ENCODE data around the gene NF2. TPM values are rescaled to one million over a fixed set of nuclear protein-coding genes. Genes with fewer than 3 reads are reported as not detected.

The NF2 gene
- total and polyA plus RNA-seq, 2 of the 8 experiments (the other 6 are each of a cell fraction or from before 2014, with no cell fraction given), result 17.6 to 53.6 TPM

GRCh38 chr22:29578462-29579200 is 24.8 kb upstream of the NF2 start:
- 88% methylated on average over 10 of the region's 10 CpGs; no CpG with 5 or more reads in 1 of the 2 experiments for WGBS, 2 experiments (ENCODE audit: extremely low coverage in 1 of 2, insufficient coverage in 1 of 2, insufficient read length in 1 of 2, insufficient replicate concordance in 2 of 2, low coverage in 1 of 2, low lambda C conversion rate in 2 of 2, missing lambda C conversion rate in 1 of 2)

More at GRCh38 chr22:29578462-29579200, 24.8 kb upstream of the NF2 start:
- Histone ChIP-seq H4K5ac (ENCODE audit: insufficient read length, low read depth, low read length) (no peak overlapping the region), H3K23ac (ENCODE audit: insufficient read length) (no peak overlapping the region), H3K4me3 (ENCODE audit: extremely low read depth in 1 of 4, insufficient read depth in 2 of 4, low read depth in 3 of 4, low read length in 4 of 4) (no peak overlapping the region), H3K18ac (ENCODE audit: extremely low read depth, low read length) (no peak overlapping the region), H2BK120ac (replicated peaks; ENCODE audit: low read depth, low read length) (no peak overlapping the region), H4K8ac (ENCODE audit: extremely low read depth, insufficient read depth, low read length) (no peak overlapping the region), H2BK5ac (ENCODE audit: low read depth, low read length) (no peak overlapping the region), H3K23me2 (ENCODE audit: low read depth, low read length) (peaks cover 7% of the 10 kb centered on the region), H4K20me1 (replicated peaks in 1 of 2; ENCODE audit: control insufficient read depth in 1 of 2, insufficient read depth in 2 of 2, low read length in 2 of 2) (no peaks in the 10 kb centered on the region), H3K79me2 (ENCODE audit: control insufficient read depth in 1 of 2, insufficient read depth in 2 of 2, low read length in 2 of 2) (peaks cover 0 to 11% of the 10 kb centered on the region in 2 experiments; a peak in 2 of 4 replicates), H2BK12ac (ENCODE audit: low read depth, low read length) (no peak overlapping the region), H3K79me1 (ENCODE audit: low read depth, low read length) (peaks cover 8% of the 10 kb centered on the region), H2AFZ (ENCODE audit: low read length) (no peak overlapping the region), H3K4ac (replicated peaks; ENCODE audit: insufficient read length, low read depth, low read length) (no peak overlapping the region), H3K9me3 (ENCODE audit: insufficient read depth in 2 of 2, low read depth in 1 of 2, low read length in 1 of 2) (no peaks in the 10 kb centered on the region), H3K9ac (replicated peaks in 1 of 4; ENCODE audit: extremely low read depth in 1 of 4, low read depth in 3 of 4, low read length in 3 of 4) (no peak overlapping the region), H3K4me1 (replicated peaks in 1 of 4; ENCODE audit: control insufficient read depth in 3 of 4, insufficient read depth in 4 of 4, low read length in 3 of 4) (peaks cover 0 to 13% (median 9%) of the 10 kb centered on the region in 4 experiments; a peak in 6 of 7 replicates), H3K36me3 (ENCODE audit: control insufficient read depth in 2 of 4, insufficient read depth in 4 of 4, low read length in 3 of 4) (peaks cover 0 to 13% (median 1%) of the 10 kb centered on the region in 4 experiments; a peak in 1 of 8 replicates), H3K14ac (ENCODE audit: insufficient read length) (no peak overlapping the region), H3K27ac (ENCODE audit: low read depth, low read length) (no peak overlapping the region), H2BK15ac (ENCODE audit: low read length) (no peak overlapping the region), H4K91ac (replicated peaks; ENCODE audit: insufficient read length, low read length) (no peak overlapping the region), H3K27me3 (replicated peaks in 1 of 4; ENCODE audit: control insufficient read depth in 3 of 4, extremely low read depth in 1 of 4, insufficient read depth in 3 of 4, low read length in 3 of 4) (no peaks in the 10 kb centered on the region), H3K56ac (replicated peaks; ENCODE audit: insufficient read length, low read depth, low read length) (no peak overlapping the region), H2BK20ac (ENCODE audit: low read length) (no peak overlapping the region), H3K4me2 (ENCODE audit: insufficient read depth in 1 of 2, low read depth in 2 of 2, low read length in 2 of 2) (no peak overlapping the region), H2AK5ac (ENCODE audit: low read depth, low read length) (no peak overlapping the region)
- ChIA-PET POLR2A (ENCODE audit: partially characterized antibody) (interaction anchor here (1.0 to 2.2 kb wide), 7 partner anchors 8 to 121 kb away, joined by 3 to 20 read pairs (median 5); partner anchors contain the start of gene THOC5), CTCF (ENCODE audit: partially characterized antibody) (no interaction called here)
- no peak for FAIRE-seq
- TF ChIP-seq RAD21 (IDR thresholded peaks at IDR 0.05 in 1 of 2, conservative IDR thresholded peaks at IDR 0.05 in 1 of 2; ENCODE audit: low read depth in 2 of 2, low read length in 2 of 2), result no peak
- no peak for TF ChIP-seq TAF1 (IDR thresholded peaks at IDR 0.05; ENCODE audit: low read depth, low read length)
- TF ChIP-seq FOSL1 (IDR thresholded peaks at IDR 0.05; ENCODE audit: insufficient read depth, low read depth, low read length), result no peak
- no peak for TF ChIP-seq KDM5A (IDR thresholded peaks at IDR 0.05; ENCODE audit: low read length)
- TF ChIP-seq JUN (IDR thresholded peaks at IDR 0.05; ENCODE audit: low read depth, low read length), result no peak
- DNase-seq (ENCODE audit: low read depth in 1 of 2, low spot score in 2 of 2), result no peak
